A549 (cell line): Measurements from ENCODE around the gene SERPINI1. TPM values are rescaled to one million over a fixed set of nuclear protein-coding genes. Genes with fewer than 3 reads are reported as not detected.
A peak's percentile ranks its signal among the peaks of the same experiment; 100 is the strongest.

ENCODE experiments used
- ATAC-seq, 2 experiments: fragments of 200-7000 bp in 1 of 2; fragments of >200 bp in 1 of 2; cut with Nextera tagmentation in 1 of 2; cut with Tn5 transposase in 1 of 2; 3 replicates each; pipeline versions ENCODE4 v1.8.0 to v1.9.1; 2018 to 2020; ENCODE audit warnings: mild to moderate bottlenecking in 1 of 2, moderate library complexity in 1 of 2
- CTCF ChIA-PET: fragments of 300-600 bp; sonication (Branson Sonifier 250); formaldehyde crosslinking; extraction: SDS; loops from one replicate; lab custom pipeline; 2021; ENCODE audit warnings: antibody characterized with exemption, inconsistent platforms; lab: Yijun Ruan, JAX
- POLR2A ChIA-PET: fragments of 350-600 bp; formaldehyde crosslinking; extraction: SDS; loops from one replicate; lab custom pipeline; 2021; ENCODE audit warnings: antibody characterized with exemption, inconsistent platforms; lab: Yijun Ruan, JAX
- DNase-seq, 2 experiments: peaks; one replicate each; pipeline versions ENCODE4 v3.0.0 to v3.0.0-alpha.2; 2011 to 2016; ENCODE audit warnings: low read depth in 1 of 2, low spot score in 1 of 2
- FAIRE-seq: peaks from 2 replicates; lab custom pipeline; 2011; peaks lifted over from hg19 to GRCh38; lab: Jason Lieb, UNC
- H3K27ac ChIP-seq, 2 experiments: fragments of >200 bp; sonication (Bioruptor Twin); formaldehyde crosslinking; 3 replicates each; pipeline ENCODE4 v1.5.1; 2016 to 2017
- H3K4me1 ChIP-seq: fragments of >200 bp; sonication (Bioruptor Twin); formaldehyde crosslinking; 3 replicates; pipeline ENCODE4 v1.6.1; 2016
- H3K4me2 ChIP-seq: fragments of >200 bp; sonication (Bioruptor Twin); formaldehyde crosslinking; 3 replicates; pipeline ENCODE4 v1.6.1; 2016
- H3K4me3 ChIP-seq: fragments of >200 bp; sonication (Bioruptor Twin); formaldehyde crosslinking; 3 replicates; pipeline ENCODE4 v1.5.1; 2016
- H3K9me3 ChIP-seq: fragments of >200 bp; sonication (Bioruptor Twin); formaldehyde crosslinking; 3 replicates; pipeline ENCODE4 v1.6.1; 2016
- CBX2 ChIP-seq: fragments of 200-600 bp; sonication (generic); IDR thresholded peaks from 2 replicates; pipeline ENCODE4 v1.6.1; 2016; ENCODE audit warnings: low read depth, mild to moderate bottlenecking, borderline replicate concordance
- CEBPB ChIP-seq, 2 experiments: fragments of >200 bp in 1 of 2; sonication (Bioruptor Twin) in 1 of 2; formaldehyde crosslinking in 1 of 2; IDR thresholded peaks; 2 replicates each; pipeline ENCODE4 v1.6.1; 2012 to 2016
- GATA3 ChIP-seq: IDR thresholded peaks from 2 replicates; pipeline ENCODE4 v1.6.1; 2012; ENCODE audit warnings: borderline replicate concordance
- HEYL ChIP-seq: fragments of 250-450 bp; sonication (Bioruptor Pico); IDR thresholded peaks from 2 replicates; pipeline ENCODE4 v1.8.0; 2021; ENCODE audit warnings: mild to moderate bottlenecking, moderate library complexity
- HOXA7 ChIP-seq: fragments of 250-450 bp; sonication (Bioruptor Pico); IDR thresholded peaks from 2 replicates; pipeline ENCODE4 v1.5.0; 2020; ENCODE audit warnings: mild to moderate bottlenecking, moderate library complexity
- MAFK ChIP-seq: fragments of 450-650 bp; IDR thresholded peaks from 2 replicates; pipeline ENCODE4 v1.6.1; 2014; ENCODE audit not compliant: partially characterized antibody
- MAZ ChIP-seq: fragments of 150-350 bp; IDR thresholded peaks from 2 replicates; pipeline ENCODE4 v1.6.1; 2014; ENCODE audit warnings: antibody characterized with exemption, low read depth, low read length, borderline replicate concordance
- MYC ChIP-seq: IDR thresholded peaks from 2 replicates; pipeline ENCODE4 v1.6.1; 2012; ENCODE audit warnings: mild to moderate bottlenecking, inconsistent platforms, low read length, improper control_type of control experiment, borderline replicate concordance
- NFE2L2 ChIP-seq: fragments of 150-350 bp; conservative IDR thresholded peaks from 2 replicates; pipeline ENCODE4 v1.6.1; 2014; ENCODE audit warnings: low read length
- PHF8 ChIP-seq: fragments of 200-600 bp; sonication (generic); IDR thresholded peaks from 2 replicates; pipeline ENCODE4 v1.6.1; 2016; ENCODE audit warnings: low read depth, mild to moderate bottlenecking, antibody characterized with exemption, moderate library complexity, borderline replicate concordance
- POLR2A ChIP-seq: IDR thresholded peaks from 2 replicates; pipeline ENCODE4 v1.6.1; 2012; ENCODE audit warnings: mild to moderate bottlenecking, low read length
- POLR2AphosphoS2 ChIP-seq: conservative IDR thresholded peaks from 2 replicates; pipeline ENCODE4 v1.6.1; 2012; ENCODE audit warnings: low read length, improper control_type of control experiment, inconsistent platforms
- RAD21 ChIP-seq, 2 experiments: fragments of >200 bp in 1 of 2; sonication (Bioruptor Twin) in 1 of 2; formaldehyde crosslinking in 1 of 2; IDR thresholded peaks in 1 of 2; conservative IDR thresholded peaks in 1 of 2; 2 replicates in 1 of 2; 3 replicates in 1 of 2; pipeline ENCODE4 v1.6.1; 2012 to 2018; ENCODE audit warnings: inconsistent platforms in 1 of 2
- RARB ChIP-seq: fragments of 250-450 bp; sonication (Bioruptor Pico); IDR thresholded peaks from 2 replicates; pipeline ENCODE4 v1.8.0; 2021; ENCODE audit warnings: mild to moderate bottlenecking, moderate library complexity
- RNF2 ChIP-seq: fragments of 200-600 bp; sonication (generic); IDR thresholded peaks from 2 replicates; pipeline ENCODE4 v1.6.1; 2016; ENCODE audit warnings: low read depth, mild to moderate bottlenecking, antibody characterized with exemption, moderate library complexity, borderline replicate concordance
- ZC3H11A ChIP-seq: fragments of 450-650 bp; IDR thresholded peaks from 2 replicates; pipeline ENCODE4 v1.6.1; 2014; ENCODE audit warnings: antibody characterized with exemption, mild to moderate bottlenecking
- ZSCAN20 ChIP-seq: fragments of 250-450 bp; sonication (Bioruptor Pico); IDR thresholded peaks from 2 replicates; pipeline ENCODE4 v1.8.0; 2022; ENCODE audit warnings: mild to moderate bottlenecking, moderate library complexity
- WGBS: methylation state at CpG from one replicate; pipeline ENCODE4 v1.1.6; 2017; ENCODE audit errors: missing lambda C conversion rate; 5-methylcytosine and 5-hydroxymethylcytosine counted together
- polyA minus RNA-seq: library from RNA; depleted of rRNA, polyadenylated mRNA; stranded (reverse); fragments of >200 nt; gene quantifications from 2 replicates; pipeline ENCODE4 v1.2.3, GENCODE V29; 2011; rRNA and poly(A)+ RNA removed
- polyA plus RNA-seq, 4 experiments: library from polyadenylated mRNA; depleted of rRNA in 3 of 4; stranded (reverse); fragments of >200 nt; fragmentation: RNase III in 1 of 4; extraction: RNeasy Plus Mini Kit Qiagen cat#74134 plus additional on column Dnase treatment in 1 of 4; gene quantifications; 2 replicates in 3 of 4; 3 replicates in 1 of 4; pipeline ENCODE4 v1.2.3, GENCODE V29; 2011 to 2017
- TF ChIP-seq, protein P1 (sequence below): fragments of >200 bp; sonication (Bioruptor Twin); formaldehyde crosslinking; IDR thresholded peaks from 3 replicates; pipeline ENCODE4 v1.6.1; 2016
- TF ChIP-seq, protein P2 (sequence below): fragments of 200-600 bp; sonication (generic); IDR thresholded peaks from 2 replicates; pipeline ENCODE4 v1.6.1; 2016; ENCODE audit warnings: antibody characterized with exemption, mild to moderate bottlenecking, moderate library complexity
- TF ChIP-seq, protein P3 (sequence below): IDR thresholded peaks from 2 replicates; pipeline ENCODE4 v1.6.1; 2012; ENCODE audit warnings: low read depth, borderline replicate concordance
- TF ChIP-seq, protein P4 (sequence below): IDR thresholded peaks from 2 replicates; pipeline ENCODE4 v1.6.1; 2012
- TF ChIP-seq, protein P5 (sequence below): fragments of 250-450 bp; sonication (Bioruptor Pico); IDR thresholded peaks from 2 replicates; pipeline ENCODE4 v1.5.0; 2020; ENCODE audit warnings: low read depth, mild to moderate bottlenecking, moderate library complexity
- TF ChIP-seq, protein P6 (sequence below): fragments of 250-450 bp; sonication (Bioruptor Pico); IDR thresholded peaks from 2 replicates; pipeline ENCODE4 v1.5.0; 2021; ENCODE audit warnings: mild to moderate bottlenecking, moderate library complexity, borderline replicate concordance

Gene SERPINI1, protein sequence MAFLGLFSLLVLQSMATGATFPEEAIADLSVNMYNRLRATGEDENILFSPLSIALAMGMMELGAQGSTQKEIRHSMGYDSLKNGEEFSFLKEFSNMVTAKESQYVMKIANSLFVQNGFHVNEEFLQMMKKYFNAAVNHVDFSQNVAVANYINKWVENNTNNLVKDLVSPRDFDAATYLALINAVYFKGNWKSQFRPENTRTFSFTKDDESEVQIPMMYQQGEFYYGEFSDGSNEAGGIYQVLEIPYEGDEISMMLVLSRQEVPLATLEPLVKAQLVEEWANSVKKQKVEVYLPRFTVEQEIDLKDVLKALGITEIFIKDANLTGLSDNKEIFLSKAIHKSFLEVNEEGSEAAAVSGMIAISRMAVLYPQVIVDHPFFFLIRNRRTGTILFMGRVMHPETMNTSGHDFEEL
- polyA plus RNA-seq (2011; rRNA removed) (8.8 and 10.2 TPM in 2 replicates), polyA plus RNA-seq (2017; fragmentation: RNase III; extraction: RNeasy Plus Mini Kit Qiagen cat#74134 plus additional on column Dnase treatment) (4.7 to 6.5 TPM (median 4.9 TPM) in 3 replicates), polyA minus RNA-seq (1.3 and 2.0 TPM in 2 replicates)
- polyA plus RNA-seq (2012; cell fraction: cytosol; rRNA removed): 0.87 and 0.96 TPM in 2 replicates
- 0.35 and 0.55 TPM in 2 replicates for polyA plus RNA-seq (2012; cell fraction: nucleus; rRNA removed)

DNA sequence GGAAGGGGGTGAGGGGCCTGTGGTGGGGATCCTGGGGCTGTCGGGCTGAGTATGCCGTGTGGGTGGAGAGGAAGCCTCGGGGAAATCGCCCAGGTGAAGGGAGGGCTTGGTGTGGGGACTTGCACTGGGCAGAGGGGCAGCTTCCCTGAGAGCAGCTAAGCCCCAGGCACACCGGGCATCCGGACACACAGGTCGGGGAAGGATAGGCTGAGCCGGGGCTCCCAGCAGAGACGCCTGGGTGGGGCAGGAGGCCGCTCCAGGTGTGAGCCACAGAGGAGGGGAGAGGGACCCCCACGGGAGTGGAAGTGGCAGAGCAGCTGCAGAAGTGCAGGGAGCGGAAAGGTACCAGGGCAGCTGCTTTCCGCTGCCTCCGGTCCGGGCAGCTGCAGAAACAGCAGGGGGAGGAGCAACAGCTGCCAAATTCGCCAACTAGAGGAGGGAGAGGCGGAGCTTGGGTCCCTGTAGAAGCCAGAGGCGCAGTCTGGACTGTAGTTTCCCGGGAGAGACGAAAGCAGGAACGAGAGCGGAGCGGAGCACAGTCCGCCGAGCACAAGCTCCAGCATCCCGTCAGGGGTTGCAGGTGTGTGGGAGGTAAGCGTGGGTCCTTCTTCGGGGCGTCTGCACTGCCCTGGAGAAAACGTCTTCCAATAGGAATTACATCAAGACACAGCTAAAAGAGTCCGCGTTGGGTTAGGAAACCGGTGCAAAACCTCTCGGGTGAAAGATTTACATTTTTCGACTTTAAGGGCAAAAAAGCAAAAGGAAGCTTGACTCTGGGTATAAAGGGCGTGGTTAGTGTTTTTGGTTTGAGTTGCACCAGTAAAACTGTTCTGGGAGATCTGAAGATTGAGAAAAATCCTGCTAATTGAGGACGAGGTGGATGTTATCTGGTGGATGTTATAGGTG is at the start of gene SERPINI1:
SERPINI1 (plus strand) TSS at position 489 of the 906 bp plus-strand sequence. CDS start 53,408 bp downstream, outside the sequence.
- ATAC-seq (peak; percentile 82 to 85), FAIRE-seq (no peak)
- POLR2A ChIA-PET: interaction anchor here (1.1 to 1.5 kb wide), 4 partner anchors 13 to 361 kb away, joined by 3 to 8 read pairs (median 4); partner anchors contain the start of gene GOLIM4

DNA sequence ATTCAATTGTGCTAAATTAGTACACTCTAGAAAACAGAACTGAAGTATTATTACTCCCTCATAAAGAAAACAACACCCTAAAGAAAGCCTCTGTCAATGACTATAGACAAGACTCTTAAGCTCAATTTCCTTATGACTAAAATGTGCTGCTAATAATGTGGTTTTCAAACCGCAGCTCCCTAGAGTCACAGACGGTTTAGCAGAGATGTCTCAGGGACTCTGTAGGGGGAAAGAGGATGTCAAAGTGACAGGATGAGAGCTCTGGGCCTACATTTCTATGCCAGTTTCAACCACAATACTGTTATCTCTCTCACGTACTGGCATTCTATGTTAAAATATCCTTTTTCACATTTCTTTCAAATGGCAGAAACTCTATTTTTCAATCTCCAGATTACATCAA is 44.2 kb upstream of the SERPINI1 start:
- H3K4me1 ChIP-seq: no peaks in the 10 kb centered on the region
- POLR2A ChIA-PET: no interaction called here

More for the DNA sequence above, at the start of gene SERPINI1:
- Histone ChIP-seq H3K4me1 (peaks cover 29% of the 10 kb centered on the region), H3K4me3 (peak within 1 kb of the TSS; percentile 82)
- no peak for TF ChIP-seq ZSCAN20
- TF ChIP-seq PHF8: peak; percentile 4; the same call in 1 of the 2 replicates
- TF ChIP-seq, protein P1, sequence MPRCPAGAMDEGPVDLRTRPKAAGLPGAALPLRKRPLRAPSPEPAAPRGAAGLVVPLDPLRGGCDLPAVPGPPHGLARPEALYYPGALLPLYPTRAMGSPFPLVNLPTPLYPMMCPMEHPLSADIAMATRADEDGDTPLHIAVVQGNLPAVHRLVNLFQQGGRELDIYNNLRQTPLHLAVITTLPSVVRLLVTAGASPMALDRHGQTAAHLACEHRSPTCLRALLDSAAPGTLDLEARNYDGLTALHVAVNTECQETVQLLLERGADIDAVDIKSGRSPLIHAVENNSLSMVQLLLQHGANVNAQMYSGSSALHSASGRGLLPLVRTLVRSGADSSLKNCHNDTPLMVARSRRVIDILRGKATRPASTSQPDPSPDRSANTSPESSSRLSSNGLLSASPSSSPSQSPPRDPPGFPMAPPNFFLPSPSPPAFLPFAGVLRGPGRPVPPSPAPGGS: 0 out of 3 replicates have a peak, but pooled peaks have one; percentile 55
- no peak for TF ChIP-seq POLR2AphosphoS2
- no peak for TF ChIP-seq ZC3H11A
- peak; percentile 68 for TF ChIP-seq POLR2A
- TF ChIP-seq HOXA7 (CRISPR knock-in tag): no peak
- TF ChIP-seq HEYL (CRISPR knock-in tag): no peak
- no peak for TF ChIP-seq MAFK
- no peak for TF ChIP-seq NFE2L2
- TF ChIP-seq, all 56 proteins: peak for 3
- DNase-seq: peak; percentile 31 to 85
- Histone ChIP-seq H3K4me2 (peak within 1 kb of the TSS; percentile 93), H3K9me3 (no peaks in the 10 kb centered on the region), H3K27ac (peak within 1 kb of the TSS; percentile 88 to 94)
- 0% methylated on average over 25 of the region's 37 CpGs for WGBS
- CTCF ChIA-PET: interaction anchor here (1.0 kb wide), 1 partner anchor 51 kb away, joined by 4 read pairs; no protein-coding TSS in a partner anchor

More for the DNA sequence above, 44.2 kb upstream of the SERPINI1 start:
- TF ChIP-seq RARB (no peak), GATA3 (no peak), HEYL (CRISPR knock-in tag) (no peak), CBX2 (no peak), CEBPB (IDR thresholded peaks at IDR 0.05) (no peak), RAD21 (conservative IDR thresholded peaks at IDR 0.05 in 1 of 2, IDR thresholded peaks at IDR 0.05 in 1 of 2) (no peak), ZC3H11A (no peak), MAZ (no peak), MYC (no peak), RNF2 (no peak)
- TF ChIP-seq, protein P2, sequence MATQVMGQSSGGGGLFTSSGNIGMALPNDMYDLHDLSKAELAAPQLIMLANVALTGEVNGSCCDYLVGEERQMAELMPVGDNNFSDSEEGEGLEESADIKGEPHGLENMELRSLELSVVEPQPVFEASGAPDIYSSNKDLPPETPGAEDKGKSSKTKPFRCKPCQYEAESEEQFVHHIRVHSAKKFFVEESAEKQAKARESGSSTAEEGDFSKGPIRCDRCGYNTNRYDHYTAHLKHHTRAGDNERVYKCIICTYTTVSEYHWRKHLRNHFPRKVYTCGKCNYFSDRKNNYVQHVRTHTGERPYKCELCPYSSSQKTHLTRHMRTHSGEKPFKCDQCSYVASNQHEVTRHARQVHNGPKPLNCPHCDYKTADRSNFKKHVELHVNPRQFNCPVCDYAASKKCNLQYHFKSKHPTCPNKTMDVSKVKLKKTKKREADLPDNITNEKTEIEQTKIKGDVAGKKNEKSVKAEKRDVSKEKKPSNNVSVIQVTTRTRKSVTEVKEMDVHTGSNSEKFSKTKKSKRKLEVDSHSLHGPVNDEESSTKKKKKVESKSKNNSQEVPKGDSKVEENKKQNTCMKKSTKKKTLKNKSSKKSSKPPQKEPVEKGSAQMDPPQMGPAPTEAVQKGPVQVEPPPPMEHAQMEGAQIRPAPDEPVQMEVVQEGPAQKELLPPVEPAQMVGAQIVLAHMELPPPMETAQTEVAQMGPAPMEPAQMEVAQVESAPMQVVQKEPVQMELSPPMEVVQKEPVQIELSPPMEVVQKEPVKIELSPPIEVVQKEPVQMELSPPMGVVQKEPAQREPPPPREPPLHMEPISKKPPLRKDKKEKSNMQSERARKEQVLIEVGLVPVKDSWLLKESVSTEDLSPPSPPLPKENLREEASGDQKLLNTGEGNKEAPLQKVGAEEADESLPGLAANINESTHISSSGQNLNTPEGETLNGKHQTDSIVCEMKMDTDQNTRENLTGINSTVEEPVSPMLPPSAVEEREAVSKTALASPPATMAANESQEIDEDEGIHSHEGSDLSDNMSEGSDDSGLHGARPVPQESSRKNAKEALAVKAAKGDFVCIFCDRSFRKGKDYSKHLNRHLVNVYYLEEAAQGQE: no peak
- TF ChIP-seq, protein P3, sequence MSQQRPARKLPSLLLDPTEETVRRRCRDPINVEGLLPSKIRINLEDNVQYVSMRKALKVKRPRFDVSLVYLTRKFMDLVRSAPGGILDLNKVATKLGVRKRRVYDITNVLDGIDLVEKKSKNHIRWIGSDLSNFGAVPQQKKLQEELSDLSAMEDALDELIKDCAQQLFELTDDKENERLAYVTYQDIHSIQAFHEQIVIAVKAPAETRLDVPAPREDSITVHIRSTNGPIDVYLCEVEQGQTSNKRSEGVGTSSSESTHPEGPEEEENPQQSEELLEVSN: no peak
- TF ChIP-seq, protein P4, sequence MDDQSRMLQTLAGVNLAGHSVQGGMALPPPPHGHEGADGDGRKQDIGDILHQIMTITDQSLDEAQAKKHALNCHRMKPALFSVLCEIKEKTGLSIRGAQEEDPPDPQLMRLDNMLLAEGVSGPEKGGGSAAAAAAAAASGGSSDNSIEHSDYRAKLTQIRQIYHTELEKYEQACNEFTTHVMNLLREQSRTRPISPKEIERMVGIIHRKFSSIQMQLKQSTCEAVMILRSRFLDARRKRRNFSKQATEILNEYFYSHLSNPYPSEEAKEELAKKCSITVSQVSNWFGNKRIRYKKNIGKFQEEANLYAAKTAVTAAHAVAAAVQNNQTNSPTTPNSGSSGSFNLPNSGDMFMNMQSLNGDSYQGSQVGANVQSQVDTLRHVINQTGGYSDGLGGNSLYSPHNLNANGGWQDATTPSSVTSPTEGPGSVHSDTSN: no peak
- TF ChIP-seq, protein P5, sequence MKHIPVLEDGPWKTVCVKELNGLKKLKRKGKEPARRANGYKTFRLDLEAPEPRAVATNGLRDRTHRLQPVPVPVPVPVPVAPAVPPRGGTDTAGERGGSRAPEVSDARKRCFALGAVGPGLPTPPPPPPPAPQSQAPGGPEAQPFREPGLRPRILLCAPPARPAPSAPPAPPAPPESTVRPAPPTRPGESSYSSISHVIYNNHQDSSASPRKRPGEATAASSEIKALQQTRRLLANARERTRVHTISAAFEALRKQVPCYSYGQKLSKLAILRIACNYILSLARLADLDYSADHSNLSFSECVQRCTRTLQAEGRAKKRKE (CRISPR knock-in tag): no peak
- TF ChIP-seq, protein P6, sequence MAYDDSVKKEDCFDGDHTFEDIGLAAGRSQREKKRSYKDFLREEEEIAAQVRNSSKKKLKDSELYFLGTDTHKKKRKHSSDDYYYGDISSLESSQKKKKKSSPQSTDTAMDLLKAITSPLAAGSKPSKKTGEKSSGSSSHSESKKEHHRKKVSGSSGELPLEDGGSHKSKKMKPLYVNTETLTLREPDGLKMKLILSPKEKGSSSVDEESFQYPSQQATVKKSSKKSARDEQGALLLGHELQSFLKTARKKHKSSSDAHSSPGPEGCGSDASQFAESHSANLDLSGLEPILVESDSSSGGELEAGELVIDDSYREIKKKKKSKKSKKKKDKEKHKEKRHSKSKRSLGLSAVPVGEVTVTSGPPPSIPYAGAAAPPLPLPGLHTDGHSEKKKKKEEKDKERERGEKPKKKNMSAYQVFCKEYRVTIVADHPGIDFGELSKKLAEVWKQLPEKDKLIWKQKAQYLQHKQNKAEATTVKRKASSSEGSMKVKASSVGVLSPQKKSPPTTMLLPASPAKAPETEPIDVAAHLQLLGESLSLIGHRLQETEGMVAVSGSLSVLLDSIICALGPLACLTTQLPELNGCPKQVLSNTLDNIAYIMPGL: no peak
- TF ChIP-seq, all 56 proteins: peak for 0
- Histone ChIP-seq H3K27ac (no peak overlapping the region), H3K9me3 (no peaks in the 10 kb centered on the region), H3K4me2 (no peak overlapping the region), H3K4me3 (no peak overlapping the region)
- FAIRE-seq (no peak), DNase-seq (no peak), ATAC-seq (no peak)
- 68% methylated on average over 3 of the region's 3 CpGs for WGBS
- CTCF ChIA-PET: no interaction called here
